ENCODE results near the gene GPC3.
"Not testable (repeated sequence)": the region's sequence is repeated elsewhere in the genome, so short reads cannot be mapped to it uniquely, and the experiment has no call there.

GPC3 gene
- total RNA-seq: 0.44 to 9.8 (median 2.1) reads per million in 18 experiments

DNA sequence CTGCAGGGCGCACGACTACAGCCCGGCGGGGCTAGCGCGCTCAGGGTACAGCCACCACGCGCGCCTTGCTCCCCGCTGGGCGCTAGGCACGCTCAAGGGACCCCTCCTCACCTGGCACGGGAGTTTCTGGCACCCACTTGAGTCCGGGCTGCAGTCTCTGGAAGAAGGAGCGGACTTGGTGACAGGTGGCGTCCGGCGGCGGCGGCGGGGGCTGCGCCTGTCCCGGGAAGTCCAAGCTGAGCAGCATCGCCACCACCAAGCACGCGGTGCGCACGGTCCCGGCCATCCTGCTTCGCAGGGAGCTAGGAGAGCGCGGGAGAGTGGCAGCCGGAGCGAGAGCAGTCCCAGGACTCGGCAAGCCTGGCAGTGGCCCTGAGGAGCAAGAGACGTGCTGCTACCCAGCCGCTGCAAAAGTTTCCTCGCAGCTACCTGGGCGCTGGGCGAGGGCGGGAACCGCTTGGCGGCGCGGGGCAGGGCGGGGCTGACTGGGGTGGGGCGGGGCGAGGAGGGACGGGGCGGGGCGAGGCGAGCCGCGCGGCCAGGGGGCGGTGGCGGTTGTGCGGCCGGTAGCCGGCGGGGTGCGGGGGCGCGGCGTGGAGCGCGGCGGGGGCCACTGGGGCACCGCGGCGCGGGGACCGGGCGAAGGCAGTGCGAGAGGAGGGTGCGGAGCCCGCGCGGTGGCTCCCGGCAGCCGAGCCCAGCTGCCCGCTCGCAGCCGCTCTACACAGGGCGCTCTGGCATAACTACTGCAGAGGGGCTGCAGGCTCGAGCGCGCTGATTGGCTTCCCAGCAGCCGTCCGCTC, at the start of gene GPC3:
Gene GPC3, minus strand, starts transcription at position 431 of the 803 bp plus-strand sequence.
- no peak for DNase-seq

DNA sequence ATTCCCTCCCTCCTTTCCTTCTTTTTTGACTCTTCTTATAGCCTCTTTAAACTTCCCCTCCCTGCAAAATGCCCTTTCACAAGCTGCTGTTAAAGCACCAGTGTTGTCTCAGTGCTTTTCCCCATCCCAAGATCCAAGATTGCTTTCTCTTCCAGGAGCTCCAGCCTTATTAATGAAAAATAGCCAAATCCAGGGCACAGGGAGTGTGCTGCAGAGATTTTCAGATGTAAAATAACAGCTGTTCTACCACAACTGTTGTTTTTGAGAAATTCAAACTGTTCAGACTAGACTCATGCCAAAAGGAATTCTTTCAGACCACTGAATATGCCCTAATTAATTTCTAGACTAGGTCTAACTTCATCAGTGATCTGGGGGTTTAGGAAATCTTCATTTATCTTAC, 47.0 kb upstream of the GPC3 start:
- DNase-seq: no peak

DNA sequence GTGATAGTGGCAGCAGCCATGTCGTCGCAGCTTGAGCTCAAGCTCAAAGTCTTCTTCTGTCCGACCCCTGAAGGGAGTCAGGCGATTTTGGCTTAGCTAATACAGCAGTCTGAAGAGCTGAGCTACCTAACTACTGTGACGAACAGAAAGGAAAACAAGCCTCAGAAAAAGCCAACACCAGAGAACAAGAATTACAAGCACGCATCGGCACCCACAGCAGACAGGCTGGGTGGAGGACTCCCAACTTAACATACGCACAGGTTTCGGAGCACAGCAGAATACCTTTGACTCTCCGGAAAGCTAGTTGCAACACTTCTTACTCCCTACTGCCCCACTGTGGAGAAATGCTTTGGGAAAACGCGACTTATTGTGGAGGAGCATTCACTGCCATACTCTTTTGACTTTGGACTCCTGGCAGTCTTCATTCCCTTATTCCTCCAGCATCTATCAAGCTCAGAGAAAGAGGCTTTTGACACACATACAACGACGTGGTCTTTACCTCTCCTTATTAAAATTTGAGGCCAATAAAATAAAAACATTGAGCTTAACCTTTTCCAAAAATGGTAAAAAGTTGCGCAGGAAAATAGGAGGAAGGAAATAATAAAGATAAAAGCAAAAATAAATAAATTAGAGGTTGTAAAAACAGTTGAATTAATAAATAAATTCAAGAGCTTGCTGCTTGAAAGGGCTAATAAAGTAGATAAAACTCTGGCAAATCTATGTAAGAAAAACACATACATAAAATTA, 41.3 kb upstream of the GPC3 start:
- DNase-seq: peak in 1 of 2 donors; percentile 1

DNA sequence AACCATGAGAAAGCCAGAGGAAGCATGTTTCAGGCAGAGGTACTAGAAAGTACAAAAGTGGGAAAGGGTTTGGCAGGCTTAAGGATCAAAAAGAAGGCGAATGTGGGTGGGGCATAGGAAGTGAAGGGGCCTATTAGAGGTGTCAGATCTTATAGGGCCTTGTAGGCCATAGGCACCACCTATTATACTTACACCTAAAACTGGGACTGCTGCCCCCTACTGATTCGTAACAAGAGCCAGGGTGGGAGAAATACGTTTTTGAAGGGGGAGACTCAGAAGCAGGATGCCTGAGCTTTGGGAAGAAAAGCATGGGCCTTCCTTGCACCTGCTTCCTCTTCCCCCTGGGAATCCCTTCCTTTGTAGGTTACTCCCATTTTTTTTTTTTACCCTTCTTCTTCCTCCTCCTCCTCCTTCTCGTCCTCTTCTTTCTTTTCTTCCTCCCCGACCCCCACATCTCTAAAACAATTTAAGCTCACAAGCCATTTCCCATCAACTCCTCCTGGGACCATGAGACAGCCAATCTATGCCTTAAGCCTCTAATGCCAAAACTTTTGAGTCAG, 40.7 kb upstream of the GPC3 start:
- DNase-seq: no peak

DNA sequence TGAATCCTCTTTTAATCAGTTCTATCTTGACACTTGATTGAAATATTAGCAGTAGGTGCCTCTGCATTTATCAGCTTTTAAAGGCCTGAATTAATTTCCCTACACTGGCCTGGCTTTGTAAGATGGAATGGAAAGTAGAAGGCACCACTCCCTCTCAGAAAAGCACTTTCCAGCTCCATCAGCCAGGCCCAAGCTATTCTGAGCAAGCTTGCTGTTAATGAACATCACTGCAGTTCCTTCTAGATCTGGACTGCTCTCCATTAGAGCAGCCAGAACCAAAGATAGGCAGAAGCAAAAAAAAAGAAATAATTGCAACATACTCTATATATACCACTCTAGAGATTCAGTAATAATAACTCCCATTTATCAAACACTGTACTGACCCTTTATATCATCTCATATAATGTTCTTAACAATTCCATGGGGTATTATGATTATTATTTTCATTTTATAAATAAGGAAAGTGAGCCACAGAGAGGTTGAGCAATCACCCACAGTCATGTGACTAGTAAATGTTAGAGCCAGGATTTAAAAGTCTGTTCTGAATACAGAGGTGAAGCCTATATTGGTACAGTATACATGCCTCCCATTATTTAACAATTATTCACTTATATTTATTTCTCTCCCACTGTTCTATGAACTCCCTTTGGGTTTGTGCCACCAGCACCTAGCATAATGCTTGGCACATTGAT, 39.4 kb upstream of the GPC3 start:
- DNase-seq: no peak

DNA sequence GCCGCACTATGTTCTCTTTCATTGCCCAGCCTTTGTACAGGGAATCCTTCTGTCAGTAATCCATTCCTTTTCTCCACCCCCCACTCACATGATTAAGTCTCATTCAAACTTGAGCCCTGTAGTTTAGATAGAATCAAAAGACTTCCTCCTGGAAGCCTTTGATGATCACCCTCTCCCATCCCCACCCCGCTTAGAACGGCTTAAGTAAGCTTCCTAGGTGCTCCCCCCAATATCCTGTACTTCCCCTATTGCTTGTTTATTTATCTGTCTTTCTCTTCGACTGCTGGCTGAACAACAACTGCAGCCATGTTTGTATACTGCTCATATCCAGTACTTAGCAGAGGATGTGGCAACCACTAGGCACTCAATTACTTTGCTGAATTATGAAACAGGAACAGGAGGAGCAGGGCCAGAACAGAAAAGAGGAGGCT, 38.5 kb upstream of the GPC3 start:
- peak in 1 of 2 donors; percentile 38 for DNase-seq

DNA sequence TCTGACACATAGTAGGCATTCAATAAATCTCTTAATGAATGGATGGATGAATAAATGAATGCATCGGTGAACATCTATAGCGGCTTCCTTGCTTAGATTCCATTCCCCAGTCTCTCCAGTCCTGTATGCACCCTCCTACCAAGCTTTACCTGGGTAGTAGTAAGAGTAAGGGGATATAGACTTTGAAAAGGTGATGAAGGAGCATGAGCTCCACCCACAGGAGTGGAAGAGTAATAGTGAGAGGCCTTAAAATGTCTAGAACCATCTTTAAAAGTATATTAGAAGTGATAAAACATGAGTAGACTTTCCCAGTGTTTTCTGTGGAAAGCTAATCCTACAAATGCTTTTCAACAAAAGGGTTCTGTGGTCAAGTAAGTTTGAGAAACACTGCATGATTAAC, 35.5 kb upstream of the GPC3 start:
- DNase-seq: no peak

DNA sequence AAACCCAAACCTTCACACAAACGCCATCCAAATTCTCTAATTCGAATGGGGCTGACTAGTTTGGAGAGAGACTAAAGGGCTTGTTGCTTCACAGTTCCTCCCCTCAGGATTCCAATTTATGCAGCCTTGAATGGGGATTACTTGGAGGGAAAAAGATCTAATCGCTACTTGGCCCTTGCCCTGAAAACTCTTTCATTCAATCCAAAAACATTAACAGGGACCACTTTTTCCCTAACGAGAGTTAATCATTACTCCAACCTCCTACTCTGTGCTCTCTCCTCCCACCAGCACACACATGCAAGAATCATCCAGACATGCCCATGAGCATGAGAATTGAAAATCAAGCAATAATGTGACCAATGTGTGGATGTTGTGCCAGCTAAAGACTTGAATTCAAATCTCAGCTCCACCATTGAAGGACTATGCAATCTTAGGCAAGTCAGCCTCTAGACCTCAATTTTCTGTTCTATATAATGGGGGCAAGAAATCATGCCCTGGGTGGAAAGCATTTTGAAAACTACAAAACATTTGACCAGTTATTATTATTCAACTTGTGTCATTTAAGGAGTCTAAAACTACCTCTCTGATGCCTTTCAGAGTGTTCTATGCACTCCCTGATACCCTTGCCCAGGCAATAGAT, 34.3 kb upstream of the GPC3 start:
- DNase-seq: no peak

DNA sequence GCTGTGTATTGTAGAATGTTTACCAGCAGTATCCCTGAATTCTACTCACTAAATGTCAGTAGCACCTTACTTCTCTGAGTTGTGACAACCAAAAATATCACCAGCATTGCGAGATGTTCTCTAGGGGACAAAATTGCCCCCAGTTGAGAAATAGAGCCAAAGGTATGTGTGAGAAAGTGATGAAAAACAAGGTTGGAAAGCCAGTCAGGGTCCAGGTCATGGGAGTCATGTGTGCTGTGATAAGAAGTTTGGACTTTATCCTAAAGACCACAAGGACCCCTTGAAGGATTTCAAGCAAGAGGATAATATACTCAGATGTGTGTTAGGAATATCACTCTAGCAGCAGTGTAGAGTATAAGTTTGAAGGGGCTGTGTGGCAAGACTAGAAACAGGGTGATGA, 30.9 kb upstream of the GPC3 start:
- not testable (repeated sequence) for DNase-seq

DNA sequence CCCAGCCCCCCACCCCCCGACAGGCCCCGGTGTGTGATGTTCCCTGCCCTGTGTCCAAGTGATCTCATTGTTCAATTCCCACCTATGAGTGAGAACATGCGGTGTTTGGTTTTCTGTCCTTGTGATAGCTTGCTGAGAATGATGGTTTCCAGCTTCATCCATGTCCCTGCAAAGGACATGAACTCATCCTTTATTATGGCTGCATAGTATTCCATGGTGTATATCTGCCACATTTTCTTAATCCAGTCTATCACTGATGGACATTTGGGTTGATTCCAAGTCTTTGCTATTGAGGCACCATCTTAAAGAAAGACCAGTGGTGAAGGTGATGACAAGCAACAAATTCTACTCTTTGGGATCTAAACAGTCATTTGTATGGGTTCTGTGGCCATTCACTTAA, 30.1 kb upstream of the GPC3 start:
- DNase-seq: not testable (repeated sequence)

DNA sequence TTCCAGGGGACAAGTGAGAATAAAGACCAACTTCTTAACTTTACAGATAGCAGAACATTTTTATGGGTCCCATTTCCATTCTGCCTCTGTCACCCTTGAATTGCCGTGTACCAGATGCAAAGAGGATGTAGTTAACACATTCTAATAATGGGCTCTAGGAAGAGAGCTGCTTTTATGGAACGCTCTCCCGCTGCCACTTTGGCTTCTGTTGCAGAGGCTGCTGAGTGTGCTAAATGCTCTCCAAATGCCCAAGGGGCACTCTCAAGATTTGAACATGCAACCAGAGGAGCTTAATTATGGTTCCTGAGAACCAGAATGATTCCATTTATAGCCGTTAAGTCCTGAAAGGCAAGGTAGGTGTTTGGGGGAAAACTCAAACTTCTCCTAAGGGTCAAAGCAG, 28.1 kb upstream of the GPC3 start:
- DNase-seq: no peak

DNA sequence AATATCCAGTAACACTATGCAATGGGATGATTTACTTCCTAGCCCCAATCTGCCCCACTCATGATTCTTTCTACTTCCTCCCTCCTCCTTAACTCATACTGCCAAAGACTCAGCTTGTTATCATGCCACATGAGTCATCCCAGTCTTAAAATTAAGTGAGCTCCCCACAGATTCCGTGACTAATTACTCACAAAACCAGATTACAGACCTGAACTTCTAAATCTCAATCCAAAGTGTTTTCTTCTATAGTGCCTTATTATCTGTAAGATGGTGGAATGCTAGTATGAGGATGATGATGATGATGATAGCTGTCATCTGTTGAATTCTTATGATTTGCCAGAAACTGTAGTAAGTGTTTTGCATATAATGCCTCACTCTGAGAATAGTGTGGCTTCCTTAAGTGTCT, 27.7 kb upstream of the GPC3 start:
- DNase-seq: no peak

DNA sequence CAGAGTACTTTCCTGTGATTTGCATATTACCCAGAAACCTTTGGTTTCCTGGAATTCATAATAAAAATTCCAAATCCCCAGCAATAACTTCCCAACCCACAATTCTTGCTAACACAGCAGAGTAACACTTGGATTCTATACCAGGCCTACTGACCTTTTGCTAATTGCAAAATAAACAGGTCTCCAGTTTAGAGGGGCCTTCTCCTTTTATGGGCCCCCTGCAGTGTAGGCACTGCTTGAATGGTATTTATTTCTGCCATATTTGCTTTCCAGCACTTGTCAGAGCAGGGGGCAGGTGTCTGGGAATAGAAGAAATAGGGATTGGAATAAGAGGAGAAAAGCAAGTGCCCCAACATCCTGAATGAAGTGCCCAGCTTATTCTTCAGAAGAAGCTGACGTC, 25.3 kb upstream of the GPC3 start:
- no peak for DNase-seq

DNA sequence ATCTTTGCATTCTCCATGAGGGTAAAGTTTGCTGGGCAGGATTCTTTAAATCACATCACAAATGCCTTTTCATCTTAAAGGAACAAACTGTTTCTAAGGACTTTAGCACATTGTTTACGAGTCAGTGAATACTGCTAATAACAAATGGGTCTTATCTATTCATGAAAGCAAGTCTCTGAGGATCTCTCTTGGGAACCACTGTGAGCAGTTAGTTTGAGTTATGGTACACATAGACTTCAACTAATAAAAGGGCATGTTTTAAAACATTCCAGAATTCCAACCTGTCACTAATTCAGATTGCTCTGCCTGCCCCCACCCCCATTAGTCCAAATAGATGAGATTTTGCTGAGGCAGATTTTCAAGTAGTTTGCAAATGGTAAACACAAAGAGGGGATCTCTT, 22.3 kb upstream of the GPC3 start:
- DNase-seq: no peak

DNA sequence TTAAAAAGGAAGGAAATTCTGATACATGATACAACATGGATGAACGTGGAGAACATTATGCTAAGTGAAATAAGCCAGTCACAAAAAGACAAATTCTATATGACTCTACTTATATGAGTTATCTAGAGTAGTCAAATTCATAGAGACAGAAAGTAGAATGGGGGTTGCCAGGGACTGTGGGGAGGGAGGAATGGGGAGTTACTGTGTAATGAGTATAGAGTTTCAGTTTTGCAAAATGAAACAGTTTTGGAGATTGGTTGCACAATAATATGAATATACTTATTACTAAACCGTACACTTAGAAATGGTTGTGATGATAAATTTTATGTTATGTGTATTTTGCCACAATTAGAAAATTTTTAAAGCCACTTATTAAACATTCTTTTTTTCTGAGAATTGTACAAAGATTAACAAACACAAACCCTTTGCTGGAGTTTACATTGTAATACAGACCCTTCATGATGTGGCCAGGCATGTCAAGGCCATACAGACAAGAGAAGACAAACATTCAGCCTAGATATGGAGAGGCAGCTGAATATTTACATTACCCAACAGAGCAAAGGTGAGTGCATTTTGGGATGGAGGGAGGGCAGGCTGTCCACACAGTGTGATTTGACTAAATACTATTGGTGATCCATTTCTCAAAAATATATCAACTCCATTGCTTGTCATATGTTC, 21.2 kb upstream of the GPC3 start:
- no peak for DNase-seq

DNA sequence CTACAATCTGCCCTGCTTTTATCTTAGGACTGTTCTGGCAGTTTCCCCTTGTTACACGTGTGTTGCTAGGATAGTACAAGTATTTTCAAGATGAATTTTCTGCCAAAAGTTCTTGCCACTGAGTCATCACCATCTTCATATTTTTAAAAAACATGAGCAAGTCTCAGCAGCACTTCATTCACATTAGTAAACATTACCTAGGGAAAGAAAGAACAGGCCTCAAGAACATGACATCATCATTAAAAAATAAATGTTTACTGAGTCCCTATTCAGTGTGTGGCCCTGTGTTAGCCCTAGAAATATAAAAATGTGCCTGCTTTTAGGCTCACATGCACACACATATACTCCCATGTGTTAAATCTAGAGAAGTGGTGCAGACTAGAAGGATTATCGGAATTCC, 18.7 kb upstream of the GPC3 start:
- no peak for DNase-seq

DNA sequence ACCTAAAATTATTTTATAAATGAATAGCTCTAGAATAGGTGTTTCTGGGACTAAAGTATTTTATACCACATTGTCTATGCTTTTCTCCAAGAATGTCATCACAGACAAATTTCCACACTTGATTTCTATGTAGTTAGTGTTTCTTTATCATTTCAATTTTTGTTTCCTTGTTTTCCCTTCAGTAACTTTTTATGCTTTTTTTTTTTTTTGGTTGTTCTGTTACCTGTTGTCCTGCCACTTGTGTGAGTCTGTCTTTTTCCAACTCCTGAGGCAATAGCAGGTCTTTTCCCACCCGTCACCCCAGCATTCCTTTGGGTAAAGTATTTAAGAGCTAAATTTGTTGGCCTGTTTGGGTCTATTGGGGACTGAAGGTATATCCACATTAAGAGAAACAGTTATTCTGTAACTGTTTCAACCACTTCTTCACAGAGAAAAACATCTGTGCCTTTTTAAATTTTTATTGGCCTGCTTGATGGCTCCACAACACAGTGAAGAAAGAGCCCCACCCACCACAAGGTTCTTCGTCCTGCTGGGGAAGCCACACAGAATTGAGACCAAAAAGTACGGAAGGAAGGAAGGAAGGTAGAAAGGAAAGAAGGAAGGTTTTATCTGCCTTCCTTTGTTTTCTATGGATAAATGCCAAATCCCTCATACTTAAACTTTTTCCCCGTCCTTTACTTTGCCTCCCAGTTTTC, 17.7 kb upstream of the GPC3 start:
- DNase-seq: no peak

DNA sequence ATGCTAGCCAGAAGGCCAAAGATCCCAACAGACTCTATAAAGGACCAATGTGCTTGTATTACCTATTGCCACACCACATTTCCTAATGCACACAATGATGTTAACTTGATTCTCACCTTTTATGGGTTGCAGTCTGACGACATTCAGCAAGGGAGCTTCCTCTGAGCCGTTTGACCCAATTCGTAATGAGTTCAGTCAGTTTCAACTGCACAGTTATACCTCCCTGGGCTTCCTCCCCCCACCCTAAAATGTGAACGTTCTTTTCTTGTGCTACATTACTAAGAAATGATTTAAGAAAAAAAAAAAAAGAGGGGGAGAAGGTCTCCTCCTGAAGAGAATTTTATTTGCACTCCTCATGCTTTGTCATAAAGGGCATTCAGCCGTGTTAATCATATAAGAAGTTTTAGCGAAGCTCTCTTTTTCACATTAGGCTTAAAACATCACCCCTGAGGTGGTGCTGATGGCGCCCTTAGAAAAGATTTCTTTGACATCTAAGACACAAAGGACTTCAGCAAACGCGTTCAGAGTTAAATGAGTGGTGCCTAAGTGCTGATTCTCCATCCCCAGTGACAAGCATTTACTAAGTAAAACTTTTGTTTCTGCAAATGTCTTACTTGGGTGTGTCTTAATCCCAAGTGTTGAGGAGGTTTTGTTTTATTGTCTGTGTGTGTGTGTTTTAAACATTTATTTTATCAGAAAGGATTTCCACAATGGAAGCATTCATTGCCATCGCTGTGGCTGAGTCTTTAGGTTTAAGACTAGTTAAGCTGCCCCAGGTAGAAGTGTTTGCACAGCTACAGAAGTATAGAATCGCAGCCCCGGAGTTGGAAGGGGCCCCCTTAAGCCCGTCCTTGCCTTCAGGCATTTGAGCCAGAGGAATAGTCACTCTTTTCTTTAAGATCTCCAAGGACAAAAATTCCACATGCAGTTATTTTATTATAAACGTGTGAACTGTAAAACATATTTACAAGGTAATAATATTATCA, 15.2 kb upstream of the GPC3 start:
- DNase-seq: no peak

DNA sequence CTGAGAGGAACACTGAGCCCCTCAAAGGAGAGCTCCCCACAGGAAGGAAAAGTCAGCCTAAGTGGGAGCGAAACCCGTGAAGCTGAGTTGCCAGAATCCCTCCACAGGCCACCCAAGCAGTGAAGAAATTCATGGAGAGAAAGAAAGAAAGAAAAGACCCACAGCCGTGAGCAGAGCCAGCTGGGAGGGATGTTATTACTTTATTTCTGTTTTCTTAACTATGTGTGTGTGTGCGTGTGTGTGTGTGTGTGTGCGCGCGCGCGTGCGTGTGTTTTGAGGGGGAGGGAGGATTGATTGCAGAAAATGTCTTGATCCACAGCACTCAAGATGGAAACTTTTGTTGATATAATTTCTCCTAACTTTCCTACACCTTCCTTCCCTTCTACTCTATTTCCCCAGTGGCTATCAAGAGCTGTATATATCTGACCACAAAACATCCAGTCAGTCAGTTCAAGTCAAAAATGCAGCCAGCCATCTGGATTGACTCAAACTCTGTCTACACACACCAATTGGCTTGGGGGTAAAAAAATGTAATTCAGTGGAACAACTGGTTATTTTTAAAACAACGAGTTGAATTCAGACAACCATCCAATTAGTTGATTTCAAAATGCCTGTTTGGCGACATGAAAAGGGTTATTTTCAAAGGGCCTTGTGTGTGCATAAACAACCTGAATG, 13.8 kb upstream of the GPC3 start:
- DNase-seq: no peak

DNA sequence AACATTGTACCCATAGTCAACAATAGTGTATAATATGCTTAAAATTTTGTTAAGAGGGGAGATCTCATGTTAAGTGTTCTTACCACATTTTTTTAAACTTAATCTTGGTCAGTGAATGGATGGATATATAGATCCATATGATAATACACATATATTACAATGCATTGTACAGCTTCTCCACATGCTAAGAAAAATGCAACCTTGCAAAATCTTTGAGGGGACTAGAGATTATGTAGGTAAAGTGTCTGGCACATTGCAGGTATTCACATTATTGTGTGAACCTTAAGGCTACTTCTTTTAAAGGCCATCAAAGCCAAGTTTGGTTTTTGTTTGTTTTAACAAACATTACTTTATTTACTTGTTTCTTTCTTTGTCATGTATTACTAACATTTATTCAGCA, 10.4 kb upstream of the GPC3 start:
- DNase-seq: no peak
